Measurements from ENCODE around the gene TGM1.

Gene TGM1

DNA sequence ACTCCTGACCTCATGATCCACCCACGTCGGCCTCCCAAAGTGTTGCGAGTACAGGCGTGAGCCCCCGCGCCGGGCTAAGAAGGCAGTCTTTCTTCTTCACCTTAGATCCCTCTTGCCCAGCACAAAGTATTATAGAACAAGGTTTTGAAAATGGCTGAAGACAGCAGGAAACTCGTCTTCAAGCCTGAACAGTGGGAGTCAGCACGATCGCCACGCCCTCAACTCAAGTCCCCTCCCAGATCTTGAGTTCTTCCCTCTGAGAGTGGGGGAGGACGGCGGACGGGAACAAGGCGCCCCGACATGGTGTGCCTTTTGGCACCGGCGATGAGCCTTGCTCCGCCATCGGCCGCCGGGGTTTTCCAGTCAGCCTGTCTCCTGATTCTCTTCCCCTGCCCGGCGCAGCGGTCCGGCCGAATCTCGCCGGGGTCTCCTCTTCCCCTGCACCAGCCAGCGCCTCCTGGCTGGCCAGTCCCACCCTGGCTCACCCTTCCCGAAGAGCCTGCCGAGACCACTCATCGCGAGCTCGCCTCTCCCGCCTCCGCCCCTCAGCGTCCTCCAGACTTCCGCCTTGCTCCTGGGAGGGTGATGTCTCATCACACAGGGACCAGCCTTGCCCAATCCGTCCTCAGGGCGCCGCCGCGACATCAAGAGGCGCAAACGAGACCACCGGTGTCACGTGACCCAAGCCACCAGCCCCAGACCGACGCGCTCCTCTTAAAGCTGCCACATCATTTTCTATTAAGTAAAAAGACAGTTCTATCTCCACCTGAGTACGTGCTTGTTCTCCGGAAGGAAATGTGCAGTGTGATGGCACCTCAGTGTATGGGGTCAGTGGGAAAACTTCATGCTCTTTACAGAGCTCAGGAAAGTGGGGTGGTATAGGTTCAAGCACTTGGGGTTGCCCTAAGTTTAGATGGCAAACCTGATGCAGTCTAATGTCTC lies 49.8 kb downstream of the TGM1 start, which contains the start of gene CHMP4A:
Gene CHMP4A (minus strand): TSS at position 565 of the 942 bp plus-strand sequence. CDS start 49 bp downstream, at position 516.
- CTCF ChIA-PET = interaction anchor here (0.7 to 5.3 kb wide), 13 partner anchors 9 to 155 kb away, joined by 3 to 89 read pairs (median 6); partner anchors contain the start of genes CIDEB, DHRS1, NOP9 and RABGGTA

DNA sequence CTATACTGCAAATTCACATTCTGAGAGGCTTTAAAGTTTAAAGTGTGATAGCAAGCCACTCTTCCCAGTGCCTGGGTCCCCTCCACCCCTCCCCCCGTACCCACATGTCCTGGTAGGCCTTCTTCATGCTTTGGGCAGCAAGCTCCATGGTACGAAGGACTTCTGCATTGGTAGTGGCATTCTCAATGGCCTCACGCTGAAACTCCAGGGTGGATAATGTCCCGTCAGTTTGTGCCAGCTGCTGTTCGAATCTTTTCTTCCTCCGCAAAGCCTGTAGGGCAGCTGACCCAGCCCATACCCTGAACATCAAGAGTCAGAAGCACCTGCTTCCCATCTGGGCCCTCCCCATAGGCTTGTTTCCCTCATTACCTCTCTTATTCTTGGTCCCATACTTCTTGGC lies 51.7 kb downstream of the TGM1 start:
- ChIA-PET POLR2A (interaction anchor here (2.9 kb wide), 1 partner anchor 16 kb away, joined by 26 read pairs; the partner anchor contains the start of gene TM9SF1), CTCF (interaction anchor here (1.1 kb wide), 1 partner anchor 97 kb away, joined by 3 read pairs; the partner anchor contains the start of gene CIDEB)
- DNase-seq (ENCODE audit: low read depth, low spot score) = no peak
- TF ChIP-seq CTCF (IDR thresholded peaks at IDR 0.05; ENCODE audit: insufficient read depth, low read length, missing control alignments) = no peak
- no peak overlapping the region for H3K4me3 ChIP-seq (ENCODE audit: low read depth, low read length)

More for the DNA sequence above, 49.8 kb downstream of the TGM1 start, which contains the start of gene CHMP4A:
- peak; percentile 85 for DNase-seq (ENCODE audit: low read depth, low spot score)
- POLR2A ChIA-PET = interaction anchor here (0.6 to 2.9 kb wide), 8 partner anchors 11 to 98 kb away, joined by 3 to 26 read pairs (median 4); partner anchors contain the start of genes DHRS1, NOP9, RABGGTA and TINF2
- peak; percentile 36 for TF ChIP-seq CTCF (IDR thresholded peaks at IDR 0.05; ENCODE audit: insufficient read depth, low read length, missing control alignments)
- H3K4me3 ChIP-seq (ENCODE audit: low read depth, low read length) = peak within 1 kb of the TSS; percentile 88

DNA sequence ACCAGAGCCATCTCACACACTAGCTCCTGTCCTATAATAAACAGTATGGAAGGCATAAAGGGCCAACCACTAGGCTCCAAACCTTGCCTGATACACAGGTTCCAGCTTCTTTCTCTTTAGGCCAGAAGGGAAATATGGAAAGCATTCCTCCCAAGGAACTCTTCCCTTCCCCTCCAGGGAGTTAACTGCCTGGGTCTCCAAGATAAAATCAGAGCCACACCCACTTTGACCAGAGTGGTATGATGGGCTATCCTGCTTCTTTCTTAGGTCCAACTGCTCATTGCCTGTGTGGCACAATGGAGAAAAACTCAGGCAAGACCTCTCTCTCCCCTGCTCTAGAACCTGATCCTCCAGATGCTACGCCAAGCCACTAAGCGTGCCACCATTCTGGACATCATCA lies 55.4 kb downstream of the TGM1 start:
- TF ChIP-seq CTCF (IDR thresholded peaks at IDR 0.05; ENCODE audit: insufficient read depth, low read length, missing control alignments) = no peak
- H3K4me3 ChIP-seq (ENCODE audit: low read depth, low read length) = no peak overlapping the region
- DNase-seq (ENCODE audit: low read depth, low spot score) = no peak
- ChIA-PET POLR2A (interaction anchor here (0.7 kb wide), 1 partner anchor 43 kb away, joined by 3 read pairs; no protein-coding TSS in a partner anchor), CTCF (interaction anchor here (1.5 to 2.1 kb wide), 2 partner anchors 35 to 90 kb away, joined by 5 to 10 read pairs; partner anchors contain the start of gene TINF2)

DNA sequence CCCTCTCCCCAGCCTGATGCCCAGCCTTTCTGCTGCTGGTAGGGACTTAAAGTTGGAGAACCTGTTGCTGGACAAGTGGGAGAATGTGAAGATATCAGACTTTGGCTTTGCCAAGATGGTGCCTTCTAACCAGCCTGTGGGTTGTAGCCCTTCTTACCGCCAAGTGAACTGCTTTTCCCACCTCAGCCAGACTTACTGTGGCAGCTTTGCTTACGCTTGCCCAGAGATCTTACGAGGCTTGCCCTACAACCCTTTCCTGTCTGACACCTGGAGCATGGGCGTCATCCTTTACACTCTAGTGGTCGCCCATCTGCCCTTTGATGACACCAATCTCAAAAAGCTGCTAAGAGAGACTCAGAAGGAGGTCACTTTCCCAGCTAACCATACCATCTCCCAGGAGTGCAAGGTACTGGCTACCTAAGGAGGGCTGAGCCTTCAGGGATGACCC lies 55.8 kb downstream of the TGM1 start:
- POLR2A ChIA-PET = interaction anchor here (0.7 to 1.3 kb wide), 2 partner anchors 8 to 43 kb away, joined by 3 read pairs; partner anchors contain the start of gene MDP1
- no peak overlapping the region for H3K4me3 ChIP-seq (ENCODE audit: low read depth, low read length)
- CTCF ChIA-PET = interaction anchor here (1.1 to 2.1 kb wide), 4 partner anchors 11 to 90 kb away, joined by 3 to 10 read pairs (median 5); partner anchors contain the start of genes EMC9, TINF2 and TM9SF1
- no peak for TF ChIP-seq CTCF (IDR thresholded peaks at IDR 0.05; ENCODE audit: insufficient read depth, low read length, missing control alignments)
- no peak for DNase-seq (ENCODE audit: low read depth, low spot score)

GRCh38 chr14:24206260-24207103 lies 56.5 kb downstream of the TGM1 start:
- ChIA-PET CTCF (interaction anchor here (1.1 to 2.1 kb wide), 6 partner anchors 11 to 101 kb away, joined by 3 to 10 read pairs (median 5); partner anchors contain the start of genes CIDEB, EMC9, IRF9 and TINF2), POLR2A (interaction anchor here (1.0 to 1.3 kb wide), 2 partner anchors 9 to 11 kb away, joined by 3 read pairs; partner anchors contain the start of genes MDP1 and TM9SF1)
- TF ChIP-seq CTCF (IDR thresholded peaks at IDR 0.05; ENCODE audit: insufficient read depth, low read length, missing control alignments) = no peak
- DNase-seq (ENCODE audit: low read depth, low spot score) = no peak
- no peak overlapping the region for H3K4me3 ChIP-seq (ENCODE audit: low read depth, low read length)

All from AG04449 (cell line).